Kasumi-1 (cell line): ENCODE data around the gene KCNT2.
"Not testable (repeated sequence)": the region's sequence is repeated elsewhere in the genome, so short reads cannot be mapped to it uniquely, and the experiment has no call there.

Experiments used
- DNase-seq, 2 experiments: peaks; one replicate each; lab custom pipeline; 2025; lab: John Stamatoyannopoulos, UW

Gene KCNT2

DNA sequence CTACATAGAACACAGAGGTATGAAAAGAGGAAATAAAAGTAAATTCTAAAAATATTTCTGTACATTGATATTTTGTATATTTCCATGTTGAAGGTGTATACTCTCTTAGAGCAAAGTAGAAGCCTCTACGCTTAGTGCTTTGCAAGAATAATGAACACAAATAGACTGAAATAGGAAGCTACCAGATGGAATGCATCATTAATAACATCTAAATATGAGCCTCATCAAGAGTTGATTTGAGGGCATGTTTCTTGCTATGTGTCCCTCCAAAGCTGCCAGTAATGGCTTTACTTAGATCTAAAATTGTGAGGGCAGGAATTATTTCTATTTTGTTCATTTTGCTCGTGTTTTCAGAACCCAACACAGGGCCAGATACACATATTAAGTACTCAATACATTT is 94.4 kb downstream of the KCNT2 start:
- no peak for DNase-seq

DNA sequence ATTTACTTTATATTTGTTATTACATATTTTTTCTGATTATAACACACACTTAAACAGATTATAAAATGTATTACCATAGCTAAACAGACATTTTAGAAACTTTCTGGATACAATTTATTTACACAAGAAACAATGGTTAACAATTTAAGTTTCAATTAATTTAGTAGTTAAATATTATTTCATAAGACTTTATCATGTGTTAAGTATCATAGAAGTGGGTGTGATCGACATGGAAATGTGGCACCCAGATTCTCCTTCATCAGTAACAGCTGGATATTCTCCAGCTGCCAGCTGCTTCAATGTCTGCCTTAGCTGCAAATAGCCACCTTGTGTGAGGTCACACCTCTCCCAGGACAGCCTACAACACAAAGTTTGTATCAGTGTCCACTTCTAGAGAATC is 97.8 kb downstream of the KCNT2 start:
- no peak for DNase-seq

DNA sequence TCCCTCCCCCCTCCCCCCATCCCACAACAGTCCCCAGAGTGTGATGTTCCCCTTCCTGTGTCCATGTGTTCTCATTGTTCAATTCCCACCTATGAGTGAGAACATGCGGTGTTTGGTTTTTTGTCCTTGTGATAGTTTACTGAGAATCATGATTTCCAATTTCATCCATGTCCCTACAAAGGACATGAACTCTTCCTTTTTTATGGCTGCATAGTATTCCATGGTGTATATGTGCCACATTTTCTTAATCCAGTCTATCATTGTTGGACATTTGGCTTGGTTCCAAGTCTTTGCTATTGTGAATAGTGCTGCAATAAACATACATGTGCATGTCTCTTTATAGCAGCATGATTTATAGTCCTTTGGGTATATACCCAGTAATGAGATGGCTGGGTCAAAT is 104.0 kb downstream of the KCNT2 start:
- DNase-seq = not testable (repeated sequence)

DNA sequence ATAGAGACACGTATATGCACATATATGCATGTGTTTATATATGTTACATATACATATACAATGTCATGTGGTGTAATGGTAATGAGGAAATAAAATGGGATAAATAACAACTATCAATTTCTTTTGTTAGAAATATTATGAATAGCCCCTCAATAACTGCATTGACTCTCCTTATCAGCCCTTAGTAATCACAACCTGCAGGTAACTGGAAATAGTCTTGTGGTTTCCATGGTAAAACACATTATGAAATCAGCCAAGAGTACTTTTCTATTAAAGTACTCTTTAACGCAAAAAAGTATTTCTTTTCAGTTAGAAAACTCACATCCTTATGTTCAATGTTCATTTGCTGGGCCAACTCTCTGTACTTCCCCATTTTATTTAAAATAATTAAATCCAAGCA is 105.8 kb downstream of the KCNT2 start:
- DNase-seq = no peak

DNA sequence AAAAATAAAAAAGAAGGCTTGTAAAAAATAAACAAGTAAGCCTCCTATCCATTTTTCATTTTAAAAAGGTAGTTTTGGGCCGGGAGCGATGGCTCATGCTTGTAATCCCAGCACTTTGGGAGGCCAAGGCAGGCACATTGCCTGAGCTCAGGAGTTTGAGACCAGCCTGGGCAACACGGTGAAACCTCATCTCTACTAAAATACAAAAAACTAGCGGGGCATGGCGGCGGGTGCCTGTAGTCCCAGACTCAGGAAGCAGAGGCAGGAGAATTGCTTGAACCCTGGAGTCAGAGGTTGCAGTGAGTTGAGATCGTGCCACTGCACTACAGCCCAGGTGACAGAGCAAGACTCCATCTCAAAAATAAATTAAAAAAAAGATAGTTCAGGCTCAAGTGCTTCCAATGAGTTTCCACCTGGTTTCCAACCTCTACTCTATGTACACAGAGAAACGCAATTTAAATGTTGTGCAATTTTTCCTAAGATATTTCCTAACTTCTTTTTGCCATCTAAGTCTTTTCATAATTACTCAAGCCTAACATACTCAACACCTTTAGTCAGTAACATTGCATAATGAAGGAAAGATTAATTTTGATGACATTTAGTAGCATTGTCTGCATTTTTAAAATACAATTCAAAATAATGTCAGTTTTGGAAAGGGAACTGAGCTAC is 106.3 kb downstream of the KCNT2 start:
- no peak for DNase-seq

DNA sequence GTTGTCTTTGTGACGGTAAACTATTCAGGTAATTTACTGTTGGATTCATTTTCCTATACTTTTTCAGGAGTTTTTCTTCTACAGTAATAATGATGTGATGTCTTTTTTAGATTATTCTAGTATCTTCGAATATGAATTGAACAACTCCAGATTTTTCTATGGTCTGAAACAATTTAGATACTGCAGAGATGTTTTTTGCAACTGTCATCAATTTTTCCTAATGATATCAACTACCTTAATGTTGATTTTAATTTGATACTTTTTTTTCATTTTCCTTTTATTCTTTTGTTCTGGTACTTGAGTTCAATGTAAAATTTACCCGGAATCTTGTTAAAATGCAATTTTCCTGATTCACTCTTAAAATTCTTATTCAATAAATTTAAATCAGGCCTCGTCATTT is 110.4 kb downstream of the KCNT2 start:
- no peak for DNase-seq

DNA sequence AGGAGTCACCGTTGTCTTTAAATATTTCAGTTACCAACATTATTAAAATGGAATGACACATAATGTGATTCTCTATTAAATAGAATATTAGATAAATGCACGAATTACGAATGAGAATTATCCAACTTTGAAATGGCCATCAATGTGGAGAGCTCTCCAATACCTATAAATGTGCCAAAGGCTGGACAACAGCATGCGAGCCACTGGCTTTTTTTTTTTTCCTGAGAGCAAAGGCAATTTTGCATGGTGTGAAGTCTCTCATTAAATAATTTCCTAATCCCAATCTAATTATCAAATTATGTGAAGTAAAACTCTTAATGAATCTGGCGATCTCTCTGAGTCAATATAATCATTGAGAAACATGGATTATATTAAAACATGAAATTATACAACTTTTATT is 113.5 kb downstream of the KCNT2 start:
- DNase-seq = no peak

DNA sequence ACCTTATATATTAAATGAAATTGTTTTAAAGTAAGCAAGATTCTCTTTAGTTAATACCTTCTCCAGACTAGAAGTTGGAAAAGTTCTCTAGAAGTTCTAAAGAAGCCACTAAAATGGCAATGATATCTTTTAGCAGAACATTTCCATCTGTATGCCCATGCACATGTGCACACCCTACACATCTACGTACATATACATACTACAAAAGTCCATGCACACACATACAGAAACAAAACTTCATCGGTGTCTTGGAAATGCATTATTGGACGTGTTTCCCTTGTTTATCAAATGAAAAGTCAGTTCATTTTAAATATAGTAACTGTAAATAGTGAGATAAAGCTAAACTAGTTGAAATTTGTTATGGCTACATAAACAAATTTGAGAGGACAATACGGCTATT is 114.4 kb downstream of the KCNT2 start:
- DNase-seq = no peak

DNA sequence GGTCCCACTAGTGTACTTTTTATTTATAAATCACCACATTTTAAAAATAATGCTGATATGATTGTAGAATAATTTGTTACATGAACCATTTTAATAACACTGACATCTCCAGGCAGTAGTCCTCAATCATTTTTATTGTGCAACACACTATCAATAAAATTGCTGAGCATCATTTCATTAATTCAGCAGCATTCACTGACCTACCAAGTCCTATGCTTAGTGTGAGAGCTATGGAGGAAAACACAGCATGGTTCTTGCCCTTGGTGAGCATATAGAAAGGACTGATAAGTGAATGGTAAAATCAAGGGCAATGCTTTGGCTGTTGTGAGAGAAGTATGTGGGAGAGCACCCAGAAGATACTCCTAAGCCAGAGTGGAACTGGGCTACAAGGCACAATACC is 119.7 kb downstream of the KCNT2 start:
- DNase-seq = no peak

DNA sequence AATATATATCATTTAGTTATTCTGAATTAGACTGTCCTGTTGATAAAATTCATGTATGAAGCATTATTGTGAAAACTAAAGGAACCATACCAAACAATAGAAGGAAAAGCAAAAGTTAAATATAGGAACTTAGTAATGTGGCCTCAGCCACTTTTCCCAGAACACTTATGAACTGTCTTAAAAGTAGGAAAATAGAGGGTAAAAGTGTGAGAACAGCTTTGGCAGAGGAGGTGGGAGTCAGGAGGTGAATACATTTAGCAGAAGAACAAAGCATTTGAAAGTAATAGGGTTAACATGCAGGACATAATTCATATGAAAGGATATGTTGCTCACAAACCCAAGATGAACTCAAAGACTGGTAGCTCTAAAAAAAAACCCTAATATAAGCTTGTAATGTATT is 121.9 kb downstream of the KCNT2 start:
- no peak for DNase-seq

DNA sequence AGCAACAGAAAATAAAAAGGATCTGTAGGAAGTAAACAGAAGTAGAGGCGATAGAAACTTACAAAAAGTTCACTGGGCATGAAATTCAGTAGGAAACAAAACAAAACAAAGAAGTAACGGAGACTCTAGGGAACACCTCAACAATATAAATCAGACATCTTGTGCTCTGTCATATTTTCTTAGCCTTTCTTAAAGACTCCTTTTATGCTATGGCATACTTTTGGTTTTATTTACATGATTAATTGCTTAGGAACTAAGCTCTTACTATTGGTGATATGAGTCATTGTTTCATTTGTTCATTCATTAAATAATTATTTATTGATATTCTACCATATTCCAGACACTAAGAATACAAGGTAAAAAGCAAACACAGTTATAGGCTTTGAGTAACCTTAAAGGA is 126.6 kb downstream of the KCNT2 start:
- DNase-seq = no peak

DNA sequence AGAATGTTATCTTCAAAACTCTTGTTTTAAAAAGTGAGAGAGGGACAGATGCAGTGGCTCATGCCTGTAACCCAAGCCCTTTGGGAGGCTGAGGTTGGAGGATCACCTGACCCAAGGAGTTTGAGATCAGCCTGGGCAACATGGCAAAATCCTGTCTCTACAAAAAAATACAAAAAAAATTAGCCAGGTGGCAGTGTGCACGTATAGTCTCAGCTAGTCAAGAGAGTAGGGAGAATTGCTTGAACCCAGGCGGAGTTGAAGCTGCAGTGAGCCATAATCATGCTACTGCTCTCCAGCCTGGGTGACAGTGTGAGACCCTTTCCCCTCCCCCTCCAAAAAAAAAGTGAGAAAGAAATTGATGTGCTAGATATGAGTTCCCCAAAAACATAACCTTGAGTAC is 131.0 kb downstream of the KCNT2 start:
- DNase-seq = no peak

DNA sequence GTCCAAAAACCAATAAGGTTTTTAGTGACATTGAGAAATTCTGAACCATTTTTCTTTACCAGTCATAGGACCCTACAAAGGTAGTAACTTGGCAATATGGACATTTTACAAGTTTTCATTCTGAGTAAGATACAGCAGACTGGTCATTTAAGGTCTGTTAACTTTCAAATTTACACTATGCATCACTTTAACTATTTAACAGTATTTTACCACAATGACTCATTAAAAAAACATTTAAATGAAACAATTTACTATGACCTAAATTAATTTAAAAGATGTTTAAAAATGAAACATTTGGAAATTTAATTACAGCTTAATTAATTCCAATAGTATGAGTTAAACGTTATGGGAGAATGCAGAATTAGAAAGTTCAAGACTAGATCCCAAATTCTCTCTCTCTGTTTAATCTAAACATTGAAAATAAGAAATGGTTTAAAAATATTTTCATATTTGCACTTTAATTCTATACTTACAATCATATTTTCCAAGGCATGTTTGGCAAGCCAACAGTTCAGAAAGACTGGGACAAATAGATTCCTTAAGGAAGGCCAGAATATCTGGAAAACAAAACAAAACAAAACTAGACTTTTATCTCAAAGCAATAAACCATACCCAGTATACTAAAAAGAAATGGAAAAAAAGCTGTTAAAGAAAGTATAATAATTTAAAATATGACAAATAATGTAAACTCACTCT is 140.9 kb downstream of the KCNT2 start:
- no peak for DNase-seq

DNA sequence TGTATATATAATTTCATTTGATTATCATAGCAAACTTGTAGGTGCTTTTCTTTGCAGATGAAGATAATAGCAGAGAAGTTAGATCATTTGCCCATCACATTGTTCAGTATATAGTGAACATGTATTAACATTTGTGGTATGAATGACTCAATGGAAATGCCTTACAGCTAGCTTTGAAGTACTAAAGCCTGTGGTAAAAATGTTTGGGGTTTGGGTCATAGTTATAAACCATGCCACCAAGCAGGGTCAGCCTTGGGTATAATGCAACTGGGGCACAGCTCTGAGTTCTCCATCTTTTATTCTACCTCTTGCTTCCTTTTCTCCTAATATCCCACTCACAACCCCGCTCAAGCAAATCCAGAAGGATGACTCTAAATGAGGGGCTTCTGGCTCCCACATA is 141.6 kb downstream of the KCNT2 start:
- DNase-seq = no peak

DNA sequence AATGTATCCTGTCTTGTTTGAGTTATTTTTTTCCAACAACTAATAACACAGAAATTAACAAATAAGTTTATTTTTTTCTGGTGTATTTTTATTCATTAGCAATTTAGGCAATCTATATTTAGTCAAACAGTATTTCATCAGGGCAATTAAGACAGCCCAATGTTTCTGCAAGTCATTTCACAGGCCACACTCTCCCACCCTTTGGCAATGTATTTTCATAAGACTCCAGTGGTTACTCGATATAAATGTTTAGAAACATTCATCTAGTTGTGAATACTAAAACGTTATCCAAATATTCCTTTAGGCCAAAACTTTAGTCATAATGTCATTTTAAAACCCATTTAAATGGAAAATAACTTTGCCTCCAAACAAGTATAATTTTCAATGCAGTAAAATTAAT is 142.1 kb downstream of the KCNT2 start:
- DNase-seq = no peak

DNA sequence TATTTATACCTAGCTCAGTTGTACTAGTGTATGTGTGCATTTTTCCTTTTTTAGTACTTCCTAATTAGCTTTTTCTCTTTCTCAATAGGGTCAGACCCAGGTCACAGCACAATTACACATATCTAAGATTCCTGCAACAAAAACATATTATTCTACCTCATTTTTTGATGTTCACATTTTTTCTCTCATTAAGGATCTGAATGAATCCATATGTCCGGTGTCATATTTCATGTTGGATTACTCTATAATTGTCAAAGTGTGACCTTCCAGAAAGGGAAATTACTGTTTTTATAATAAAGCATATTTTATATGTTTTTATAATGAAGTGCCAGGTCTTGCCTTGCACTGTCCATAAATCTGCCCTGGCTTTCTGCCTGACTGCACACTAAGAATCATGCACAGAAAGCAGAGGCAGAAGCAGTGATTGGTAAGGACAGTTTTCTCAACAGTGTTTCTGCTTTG is 143.7 kb downstream of the KCNT2 start:
- DNase-seq = no peak

DNA sequence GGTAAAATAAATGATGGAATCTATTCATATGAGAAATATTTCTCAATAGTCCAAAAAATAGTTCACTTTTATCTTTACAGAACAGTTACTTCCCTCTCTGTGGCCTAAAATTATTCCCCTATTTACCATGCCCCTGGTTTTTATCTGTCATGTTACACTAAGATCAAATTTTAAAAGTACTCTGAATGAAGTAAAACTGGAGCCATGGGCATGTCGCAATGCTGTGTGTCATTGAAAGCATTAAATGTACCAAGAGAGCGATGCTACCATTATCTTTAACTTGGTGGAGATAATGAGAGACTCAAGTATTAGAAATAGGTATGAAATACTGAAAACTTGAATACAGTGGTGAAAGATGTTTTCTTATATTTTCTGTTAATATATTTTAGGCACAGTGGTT is 146.2 kb downstream of the KCNT2 start:
- DNase-seq = no peak

DNA sequence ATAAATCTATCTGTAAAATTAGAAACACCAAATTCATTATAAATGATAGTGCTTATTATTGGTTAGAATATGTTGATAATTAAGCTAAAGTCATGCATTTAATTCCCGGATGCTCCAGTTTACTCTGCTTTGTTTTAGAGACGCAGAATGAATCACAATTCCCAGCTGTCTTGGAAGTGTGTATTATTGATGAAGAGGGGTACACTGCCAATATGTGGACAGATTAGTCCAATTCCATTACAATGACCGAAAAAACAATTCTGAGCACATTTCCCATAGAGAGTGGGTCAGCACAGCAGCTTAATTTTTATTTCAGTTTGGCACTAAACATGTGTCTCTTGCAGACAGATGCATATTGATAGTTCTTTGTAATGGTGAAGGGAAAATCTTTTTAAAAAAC is 146.7 kb downstream of the KCNT2 start:
- no peak for DNase-seq

DNA sequence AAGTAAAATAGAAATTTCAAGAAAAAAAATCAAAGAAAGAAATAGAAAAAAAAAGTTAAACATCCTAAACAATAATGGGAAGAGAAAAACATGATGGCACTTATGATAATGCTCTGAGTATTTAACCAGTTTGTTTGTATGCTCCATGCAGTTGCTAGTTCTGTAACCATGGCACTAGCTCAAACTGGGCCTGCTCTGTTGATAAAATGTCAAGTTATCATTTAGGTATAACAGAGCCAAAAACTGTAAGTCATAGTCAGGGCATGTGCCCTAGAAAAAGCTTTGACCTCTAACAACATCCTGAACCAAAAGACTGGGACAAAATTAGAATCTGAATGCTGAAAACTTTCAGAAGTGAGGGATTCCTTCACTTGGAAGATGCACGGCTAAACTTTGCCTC is 148.9 kb downstream of the KCNT2 start:
- no peak for DNase-seq

DNA sequence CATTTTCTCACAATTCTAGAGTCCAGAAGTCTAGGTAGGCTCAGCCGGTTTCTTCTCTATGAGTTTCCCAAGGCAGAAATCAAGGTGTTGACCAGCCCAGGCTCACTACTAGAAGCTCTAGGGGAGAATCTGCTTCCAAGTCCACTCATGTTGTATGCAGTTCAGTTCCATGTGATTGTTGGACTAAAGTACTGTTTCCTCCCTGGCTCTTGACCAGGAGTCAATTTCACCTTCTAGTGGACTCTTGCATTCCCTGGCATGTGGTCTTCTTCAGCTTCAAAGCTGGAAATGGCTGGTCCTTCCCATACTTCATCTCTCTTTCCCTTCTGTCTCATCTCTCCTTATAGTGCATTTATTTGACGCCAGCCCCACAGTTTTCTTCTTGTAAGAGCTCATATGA is 153.4 kb downstream of the KCNT2 start:
- no peak for DNase-seq

DNA sequence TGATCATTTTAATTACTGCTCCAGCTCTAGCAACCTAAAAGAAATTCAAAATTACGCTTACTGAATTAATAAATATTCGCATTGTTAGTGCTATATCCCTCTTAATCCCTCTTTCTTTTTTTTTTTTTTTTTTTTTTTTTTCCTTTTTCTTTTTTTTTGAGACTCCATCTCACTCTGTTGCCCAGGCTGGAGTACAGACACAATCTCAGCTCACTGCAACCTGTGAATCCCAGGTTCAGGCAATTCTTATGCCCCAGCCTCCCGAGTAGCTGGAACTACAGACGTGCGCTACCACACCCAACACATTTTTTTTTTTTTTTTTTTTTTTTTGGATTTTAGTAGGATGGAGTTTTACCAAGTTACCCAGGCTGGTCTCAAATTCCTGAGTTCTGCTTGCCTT is 157.1 kb downstream of the KCNT2 start:
- no peak for DNase-seq

DNA sequence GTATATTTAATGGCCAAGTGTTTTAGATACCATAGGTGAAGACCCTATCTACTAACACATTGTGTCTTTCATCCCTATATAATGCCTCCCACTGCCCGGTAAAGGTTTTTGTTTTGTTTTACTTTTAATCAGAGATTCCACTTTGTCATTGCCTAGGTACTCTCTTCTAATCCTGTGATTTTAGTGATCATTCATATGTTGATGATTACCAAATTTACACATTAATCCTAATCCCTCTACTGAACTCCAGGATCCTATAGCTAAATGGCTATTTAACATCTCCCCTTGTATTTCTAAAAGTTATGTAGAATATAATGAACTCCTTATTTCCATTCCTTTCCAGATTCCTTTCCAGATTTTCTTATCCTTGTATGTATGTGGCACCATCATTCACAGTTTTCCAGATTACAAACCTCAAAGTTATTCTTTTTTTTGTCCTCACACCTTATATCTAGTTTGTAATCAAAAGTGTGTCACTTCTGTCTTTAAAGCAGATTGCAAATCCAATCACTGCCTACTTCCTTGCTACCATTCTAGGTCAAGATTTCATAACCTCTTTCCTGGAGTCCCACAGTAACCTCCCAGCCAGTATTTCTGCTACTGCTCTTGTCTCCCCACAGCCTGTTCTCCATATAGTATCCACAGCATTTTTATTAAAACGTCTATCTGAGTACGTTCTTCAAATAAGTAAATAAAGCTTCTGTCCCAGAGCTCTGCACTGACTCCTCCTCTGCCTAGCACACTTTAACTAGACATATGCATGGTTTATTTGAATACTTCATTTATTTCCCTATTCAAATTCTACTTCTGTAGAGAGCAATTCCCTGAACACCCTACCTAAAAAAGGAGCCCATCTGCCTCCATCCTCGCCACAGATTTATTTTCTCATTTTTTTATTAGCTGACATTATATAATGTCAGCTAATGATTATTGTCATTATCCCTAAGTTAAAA is 157.8 kb downstream of the KCNT2 start:
- no peak for DNase-seq

DNA sequence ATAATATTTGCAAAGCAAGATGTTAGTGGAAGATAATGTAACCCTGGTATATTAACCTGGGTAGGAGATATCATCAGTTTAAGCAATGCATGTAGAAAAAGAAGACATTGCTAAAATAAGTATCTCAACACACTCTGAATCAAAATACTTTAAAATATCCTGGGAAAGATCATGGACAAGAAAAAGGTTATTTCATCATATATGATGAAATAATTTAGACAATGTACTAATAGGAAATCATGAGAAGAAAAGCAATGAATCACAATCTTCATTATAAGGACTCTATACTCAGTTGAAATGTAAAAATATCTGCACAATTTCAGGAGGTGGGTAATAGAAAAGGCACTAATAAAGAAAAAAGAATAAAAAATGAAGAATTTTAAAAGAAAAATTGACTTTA is 158.8 kb downstream of the KCNT2 start:
- DNase-seq = no peak
